ENCODE measurements around the gene FHIT.

Gene FHIT

GRCh38 chr3:60013241-60013640 lies 1238.0 kb downstream of the FHIT start:
- no peak for DNase-seq

- DNase-seq: no peak
Observed at GRCh38 chr3:60011218-60011617, 1240.0 kb downstream of the FHIT start.

- peak; percentile 86 for DNase-seq
Observed at GRCh38 chr3:60010781-60011180, 1240.5 kb downstream of the FHIT start.

DNA sequence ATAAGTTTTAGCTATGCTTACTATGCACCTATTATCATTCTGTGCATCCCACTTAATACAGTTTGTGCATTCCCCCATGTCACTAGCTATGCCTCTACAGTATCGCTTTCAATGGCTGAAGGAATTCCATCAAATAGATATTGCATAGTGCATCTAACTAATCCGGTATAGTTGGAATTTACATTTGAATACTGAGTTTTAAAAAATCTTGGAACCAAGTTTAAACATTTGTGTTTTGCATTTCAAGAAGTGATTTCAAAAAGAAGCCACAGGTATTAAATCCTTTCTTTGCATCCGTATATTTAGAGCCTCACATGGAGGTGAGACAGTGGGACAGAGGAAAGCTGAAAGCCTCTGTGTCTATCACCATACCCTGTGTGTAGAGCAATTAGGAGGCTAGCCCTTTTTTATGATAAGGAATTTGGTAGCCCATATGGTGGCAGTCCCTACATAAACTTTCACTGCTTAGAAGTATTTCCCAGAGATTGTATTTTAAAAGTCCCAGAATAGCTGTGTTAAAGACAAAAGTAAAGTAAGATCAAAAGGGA lies 1241.2 kb downstream of the FHIT start:
- no peak for DNase-seq

GRCh38 chr3:60001369-60001768 lies 1249.9 kb downstream of the FHIT start:
- DNase-seq: no peak

- no peak for DNase-seq
Observed at GRCh38 chr3:60000311-60001105, 1250.7 kb downstream of the FHIT start.

GRCh38 chr3:59998058-59998457 lies 1253.2 kb downstream of the FHIT start:
- no peak for DNase-seq

DNA sequence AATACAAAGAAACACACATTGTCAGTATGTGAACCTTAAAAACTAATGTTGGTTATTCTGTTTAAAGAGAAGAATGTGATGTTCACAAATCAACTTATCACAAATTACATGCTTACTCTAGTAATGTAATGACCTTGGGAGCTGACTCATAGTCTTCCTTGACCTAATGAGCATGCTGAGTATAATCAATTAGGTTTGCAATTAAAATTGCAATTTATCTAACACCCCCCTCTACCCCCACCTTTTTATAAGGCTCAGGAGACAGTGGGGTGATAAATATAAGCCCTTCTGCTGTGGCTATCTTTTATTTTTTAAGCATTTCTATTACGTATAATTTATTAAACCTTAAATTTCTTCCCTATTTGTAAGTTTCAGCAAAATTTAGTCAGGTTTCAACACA lies 1253.7 kb downstream of the FHIT start:
- DNase-seq: no peak

DNA sequence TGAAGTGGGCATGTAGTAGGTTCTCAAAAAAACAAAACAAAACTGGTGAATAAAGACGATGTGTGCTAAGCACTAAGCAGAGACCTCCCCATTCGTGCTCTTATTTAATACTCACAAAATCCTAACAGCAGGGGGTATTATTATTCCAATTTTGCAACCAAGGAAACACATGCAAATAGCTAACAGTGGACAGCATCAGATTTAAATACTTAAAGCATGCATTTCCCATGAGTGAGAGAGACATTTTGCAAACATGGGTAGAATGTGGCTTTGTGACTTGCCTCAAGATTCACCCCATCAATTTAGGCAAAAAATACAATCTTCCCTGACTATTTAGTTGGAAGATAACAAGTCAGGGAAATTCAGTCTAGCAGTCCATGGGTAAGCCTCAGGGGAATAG lies 1255.2 kb downstream of the FHIT start:
- DNase-seq: no peak

GRCh38 chr3:59995563-59995962 lies 1255.7 kb downstream of the FHIT start:
- no peak for DNase-seq

DNA sequence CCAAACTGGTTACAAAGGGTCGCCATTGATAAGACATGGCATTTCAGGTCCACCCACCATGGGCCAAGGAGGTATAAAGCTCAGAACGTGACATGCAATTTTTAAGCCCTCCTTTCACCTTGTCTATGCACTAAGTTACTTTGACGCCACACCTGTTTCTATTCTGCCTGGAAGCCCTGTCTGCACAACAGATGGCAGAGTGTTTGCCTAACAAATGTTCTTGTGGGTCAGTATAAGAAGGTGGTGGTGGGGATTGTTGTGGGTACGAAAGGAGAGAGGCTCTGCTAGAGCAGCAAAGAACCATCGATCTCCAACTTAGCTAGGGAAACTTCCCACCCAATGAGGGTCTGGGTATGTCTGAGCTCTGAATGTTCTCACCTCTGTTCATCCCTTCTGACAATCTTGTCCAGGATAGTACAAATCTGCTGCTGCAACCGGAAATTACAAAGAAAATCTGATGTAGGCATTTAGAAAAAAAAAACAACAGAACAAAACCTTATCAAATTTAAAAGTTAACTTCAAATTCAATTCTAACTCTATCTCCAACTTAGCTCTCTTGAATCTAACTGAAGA lies 1256.4 kb downstream of the FHIT start:
- DNase-seq: no peak

DNA sequence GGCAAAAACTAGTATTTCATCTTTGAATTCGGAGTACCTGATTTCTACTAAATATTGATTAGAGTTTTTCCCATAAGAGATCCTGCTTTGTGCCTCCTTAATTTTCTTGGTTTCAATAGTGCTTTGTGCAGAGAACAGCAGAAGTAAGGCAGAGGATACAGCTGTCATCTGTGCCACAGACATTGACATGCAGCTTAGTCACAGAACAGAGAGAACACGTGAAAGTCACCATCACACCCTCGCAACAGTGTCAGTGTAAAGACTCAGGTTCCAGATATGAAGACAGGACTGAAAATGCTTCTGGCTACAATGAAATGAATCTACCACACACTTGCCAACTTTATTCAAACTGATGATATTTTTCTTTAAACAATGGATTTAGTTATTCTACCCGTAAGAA lies 1258.7 kb downstream of the FHIT start:
- DNase-seq: no peak

- no peak for DNase-seq
Observed at GRCh38 chr3:59990915-59991314, 1260.3 kb downstream of the FHIT start.

DNA sequence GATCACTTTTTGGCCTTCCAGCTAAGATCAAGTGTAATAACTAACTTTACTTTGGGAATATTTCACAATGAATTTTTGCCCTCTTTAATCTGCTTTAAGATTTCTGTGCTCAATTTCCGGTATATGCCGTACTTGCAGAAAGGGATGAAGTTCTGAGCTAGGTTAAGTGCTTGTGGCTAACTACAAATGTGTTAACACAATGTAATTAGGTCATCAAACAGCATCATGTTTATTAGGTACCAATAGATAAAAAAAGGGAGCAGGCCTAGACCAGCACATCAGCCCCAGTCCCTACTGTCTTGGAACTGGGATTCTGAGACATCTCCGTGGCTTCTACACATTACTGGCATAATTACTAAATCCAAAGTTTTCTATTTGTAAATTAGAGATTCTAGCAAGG lies 1268.7 kb downstream of the FHIT start:
- no peak for DNase-seq

GRCh38 chr3:59981377-59981776 lies 1269.9 kb downstream of the FHIT start:
- DNase-seq: no peak

DNA sequence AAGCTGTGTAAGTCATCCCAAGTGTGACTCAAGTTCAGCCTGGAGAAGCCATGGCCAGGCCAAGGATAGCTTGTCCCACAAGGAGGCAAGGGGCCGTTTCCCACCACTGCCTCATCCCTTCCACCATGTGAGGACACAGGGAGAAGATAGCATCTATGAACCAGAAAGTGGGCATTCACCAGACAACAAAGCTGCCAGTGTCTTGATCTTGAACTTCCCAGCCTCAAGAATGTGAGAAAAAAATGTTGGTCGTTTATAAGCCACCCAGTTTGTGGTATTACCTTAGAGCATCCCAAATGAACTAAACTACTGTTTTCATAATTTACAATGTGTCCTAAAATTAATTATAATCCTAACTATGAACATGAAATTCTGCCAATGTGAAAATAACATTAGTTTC lies 1270.7 kb downstream of the FHIT start:
- no peak for DNase-seq

DNA sequence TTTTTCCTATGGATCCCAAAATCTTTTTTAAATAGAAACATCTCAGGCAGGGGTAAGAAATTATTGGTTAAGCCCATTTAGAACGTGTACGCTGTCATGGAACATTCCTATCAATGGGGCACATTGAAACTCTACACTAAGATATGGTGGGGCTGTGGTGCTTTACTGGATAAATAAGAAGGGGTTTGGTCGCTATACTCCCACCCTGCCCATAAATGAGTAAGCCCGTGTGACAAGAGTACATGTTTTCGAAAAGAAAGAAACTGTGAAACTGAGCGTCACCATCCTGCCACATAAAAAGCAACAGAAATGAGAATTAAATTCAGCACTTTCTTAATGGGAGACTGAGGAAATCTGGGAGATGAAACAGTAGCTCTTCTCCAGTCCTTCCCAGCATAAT lies 1271.7 kb downstream of the FHIT start:
- no peak for DNase-seq

DNA sequence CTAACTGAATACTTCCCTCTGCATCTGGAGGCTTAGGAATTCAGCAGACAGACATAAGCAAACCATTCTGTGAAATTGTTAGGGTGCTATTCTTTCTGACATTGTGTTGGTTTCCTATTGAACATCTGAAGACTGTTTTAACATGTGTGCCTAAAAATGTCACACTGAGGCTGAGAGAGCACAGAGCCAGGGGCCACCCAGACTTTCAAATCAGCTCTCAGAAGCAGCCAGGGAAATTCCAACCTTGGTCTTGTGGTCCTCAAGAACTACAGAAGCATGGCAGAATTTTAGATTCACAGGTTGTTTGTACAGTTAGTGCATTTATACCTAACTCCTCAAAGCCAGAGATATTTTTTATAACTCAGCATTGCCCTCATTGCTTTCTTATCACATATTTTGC lies 1272.3 kb downstream of the FHIT start:
- no peak for DNase-seq

GRCh38 chr3:59970796-59971195 lies 1280.5 kb downstream of the FHIT start:
- DNase-seq: no peak

DNA sequence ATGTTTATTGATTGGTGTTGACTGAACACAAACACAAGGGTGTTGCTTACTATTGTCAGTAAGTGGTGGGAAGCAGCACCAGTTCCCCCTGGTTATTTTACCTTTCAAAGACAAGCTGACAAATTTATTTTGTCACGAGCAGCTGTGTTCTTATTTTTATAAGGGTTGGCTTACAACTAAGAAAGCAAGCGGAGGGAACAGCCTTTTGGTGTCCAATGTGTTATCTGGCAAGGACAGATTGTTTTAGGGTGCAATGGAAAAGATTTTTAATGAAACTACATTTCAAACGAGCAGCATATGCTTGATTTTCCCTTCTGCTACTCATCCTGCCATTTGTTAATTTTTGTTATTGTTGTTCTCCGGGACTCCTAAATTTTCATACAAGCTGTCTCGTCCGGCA lies 1280.9 kb downstream of the FHIT start:
- DNase-seq: no peak

DNA sequence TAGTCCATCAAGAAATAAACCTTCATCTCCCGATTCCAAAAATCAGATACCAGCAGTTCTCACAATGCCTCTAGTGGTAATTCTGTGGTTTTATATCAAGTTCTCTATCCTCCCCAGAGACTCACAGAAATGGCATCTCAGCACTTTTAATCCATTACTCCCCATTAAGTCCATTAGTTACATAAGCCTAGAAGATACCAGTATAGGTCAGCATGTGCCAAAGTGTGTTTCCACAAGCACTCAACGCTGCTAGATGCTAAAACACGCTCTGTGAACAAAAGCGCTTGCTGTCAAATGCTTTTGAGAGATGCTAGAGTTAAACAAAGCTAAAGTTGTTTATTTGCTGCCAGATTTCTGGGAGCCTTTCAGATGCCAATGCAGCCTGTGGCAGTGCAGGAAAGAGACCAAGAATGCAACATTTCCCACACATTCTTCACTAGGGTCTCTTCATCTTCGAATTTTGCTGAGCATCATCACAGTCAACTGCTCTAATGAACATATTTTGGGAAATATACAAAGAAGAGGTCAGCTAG lies 1282.7 kb downstream of the FHIT start:
- no peak for DNase-seq

DNA sequence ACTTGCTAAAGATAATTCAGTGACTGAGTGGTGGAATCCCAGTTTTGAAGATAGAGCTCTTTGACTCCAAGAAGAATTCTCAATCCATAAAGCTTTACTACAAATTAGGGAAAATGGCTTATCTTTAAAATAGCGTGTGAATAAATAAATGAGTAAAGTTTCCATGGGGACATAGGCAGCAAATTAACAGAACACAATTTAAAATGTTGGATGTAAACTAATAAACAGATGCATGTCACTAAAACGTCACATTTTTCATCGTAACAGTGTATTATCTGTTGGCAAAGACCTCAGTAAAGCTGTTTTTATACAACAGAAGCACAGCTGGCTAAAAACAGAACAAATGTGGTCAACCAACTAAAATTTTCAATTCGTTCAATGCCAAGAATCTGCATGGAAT lies 1287.6 kb downstream of the FHIT start:
- no peak for DNase-seq

- DNase-seq: no peak
Observed at GRCh38 chr3:59957150-59957549, 1294.1 kb downstream of the FHIT start.

- no peak for DNase-seq
Observed at GRCh38 chr3:59953104-59953503, 1298.1 kb downstream of the FHIT start.

Data from activated CD4-positive, alpha-beta T cell treated with anti-CD3 and anti-CD28 coated beads, Interleukin-2, amount 50 U/mL, for 16 hours (primary cell).